Endothelial cell (in vitro differentiated cells): ENCODE measurements around the gene PDK2. TPM values are rescaled to one million over a fixed set of nuclear protein-coding genes. Genes with fewer than 3 reads are reported as not detected.
A peak's percentile ranks its signal among the peaks of the same experiment; 100 is the strongest.

Experiments used
- DNase-seq: peaks from one replicate; pipeline ENCODE4 v3.0.0; 2021; ENCODE audit warnings: low spot score
- H3K27ac Mint-ChIP-seq: one replicate; pipeline ENCODE4 v1.8.0; 2021; ENCODE audit warnings: mixed read lengths, inconsistent platforms; ENCODE audit not compliant: unreplicated experiment
- H3K27me3 Mint-ChIP-seq: one replicate; pipeline ENCODE4 v1.8.0; 2021; ENCODE audit warnings: mild to moderate bottlenecking, moderate library complexity, mixed read lengths, inconsistent platforms; ENCODE audit not compliant: unreplicated experiment
- H3K36me3 Mint-ChIP-seq: one replicate; pipeline ENCODE4 v1.8.0; 2021; ENCODE audit warnings: mild to moderate bottlenecking, low read depth, mixed read lengths, inconsistent platforms; ENCODE audit not compliant: unreplicated experiment
- H3K4me1 Mint-ChIP-seq: one replicate; pipeline ENCODE4 v1.8.0; 2021; ENCODE audit warnings: mild to moderate bottlenecking, mixed read lengths, inconsistent platforms; ENCODE audit not compliant: unreplicated experiment
- H3K4me3 Mint-ChIP-seq: one replicate; pipeline ENCODE4 v1.8.0; 2021; ENCODE audit warnings: mild to moderate bottlenecking, mixed read lengths, inconsistent platforms; ENCODE audit not compliant: unreplicated experiment
- H3K9me3 Mint-ChIP-seq: one replicate; pipeline ENCODE4 v1.8.0; 2021; ENCODE audit warnings: mixed read lengths, inconsistent platforms; ENCODE audit not compliant: unreplicated experiment
- total RNA-seq: library from RNA; stranded (reverse); fragmentation: NEBNext Ultra II Directional; extraction: Animal tissue kit (Norgen Biotek cat#: 25700); gene quantifications from one replicate; pipeline ENCODE4 v1.2.1, GENCODE V29; 2021; ENCODE audit not compliant: unreplicated experiment
- TF ChIP-seq, protein P1 (sequence below): fragments of 200-600 bp; sonication (generic); IDR thresholded peaks from one replicate; pipeline ENCODE4 v1.5.0; 2021; ENCODE audit warnings: antibody characterized with exemption; ENCODE audit not compliant: unreplicated experiment

The PDK2 gene
- total RNA-seq, 1 donor from 2014 or later: 37.1 TPM

DNA sequence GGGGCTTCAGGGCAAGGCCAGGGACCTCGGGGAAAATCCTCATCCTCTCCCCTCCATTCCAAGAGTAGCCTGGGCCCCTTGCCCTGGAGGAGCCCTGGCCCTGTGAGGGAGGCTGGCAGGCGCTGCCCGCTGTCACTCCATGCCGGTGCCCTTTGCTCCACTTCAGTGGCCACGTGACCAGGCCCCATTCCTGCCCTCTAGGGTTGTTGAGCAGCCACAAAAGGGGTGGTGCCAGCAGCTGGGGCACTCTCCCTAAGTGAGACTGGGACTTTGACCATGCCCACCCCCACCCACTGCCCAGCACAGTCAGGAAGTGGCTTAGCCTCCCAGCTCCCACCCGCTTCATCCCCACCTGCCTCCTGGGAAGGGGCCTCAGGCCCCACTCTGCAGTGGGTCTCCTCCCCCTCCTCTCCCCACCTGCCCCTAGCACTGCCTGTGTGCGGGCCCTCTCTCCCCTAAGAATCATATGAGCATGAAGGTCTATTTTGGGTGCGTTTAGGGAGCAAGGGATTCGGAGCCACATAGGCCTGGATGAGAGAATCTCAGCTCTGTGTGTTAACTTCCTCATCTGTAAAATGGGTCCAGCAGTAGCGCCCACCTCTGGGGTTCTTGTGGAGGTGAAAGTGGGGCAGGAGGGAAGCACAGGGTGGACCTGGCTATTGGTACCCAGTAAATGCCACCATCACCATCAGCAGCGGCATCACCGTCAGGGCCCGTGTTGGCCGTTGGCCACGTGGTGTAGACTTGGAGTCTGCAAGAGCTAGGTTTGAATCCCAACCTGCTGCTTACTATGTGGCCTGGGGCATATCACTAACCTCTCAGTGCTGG lies 7.2 kb downstream of the PDK2 start:
- peaks cover 35% of the 10 kb centered on the region for H3K36me3 Mint-ChIP-seq
- no peak overlapping the region for H3K4me3 Mint-ChIP-seq
- H3K9me3 Mint-ChIP-seq: no peaks in the 10 kb centered on the region
- H3K27ac Mint-ChIP-seq: no peak overlapping the region
- no peak for DNase-seq
- TF ChIP-seq, protein P1, sequence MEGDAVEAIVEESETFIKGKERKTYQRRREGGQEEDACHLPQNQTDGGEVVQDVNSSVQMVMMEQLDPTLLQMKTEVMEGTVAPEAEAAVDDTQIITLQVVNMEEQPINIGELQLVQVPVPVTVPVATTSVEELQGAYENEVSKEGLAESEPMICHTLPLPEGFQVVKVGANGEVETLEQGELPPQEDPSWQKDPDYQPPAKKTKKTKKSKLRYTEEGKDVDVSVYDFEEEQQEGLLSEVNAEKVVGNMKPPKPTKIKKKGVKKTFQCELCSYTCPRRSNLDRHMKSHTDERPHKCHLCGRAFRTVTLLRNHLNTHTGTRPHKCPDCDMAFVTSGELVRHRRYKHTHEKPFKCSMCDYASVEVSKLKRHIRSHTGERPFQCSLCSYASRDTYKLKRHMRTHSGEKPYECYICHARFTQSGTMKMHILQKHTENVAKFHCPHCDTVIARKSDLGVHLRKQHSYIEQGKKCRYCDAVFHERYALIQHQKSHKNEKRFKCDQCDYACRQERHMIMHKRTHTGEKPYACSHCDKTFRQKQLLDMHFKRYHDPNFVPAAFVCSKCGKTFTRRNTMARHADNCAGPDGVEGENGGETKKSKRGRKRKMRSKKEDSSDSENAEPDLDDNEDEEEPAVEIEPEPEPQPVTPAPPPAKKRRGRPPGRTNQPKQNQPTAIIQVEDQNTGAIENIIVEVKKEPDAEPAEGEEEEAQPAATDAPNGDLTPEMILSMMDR: no peak
- no peaks in the 10 kb centered on the region for H3K4me1 Mint-ChIP-seq
- H3K27me3 Mint-ChIP-seq: peaks cover 6% of the 10 kb centered on the region

DNA sequence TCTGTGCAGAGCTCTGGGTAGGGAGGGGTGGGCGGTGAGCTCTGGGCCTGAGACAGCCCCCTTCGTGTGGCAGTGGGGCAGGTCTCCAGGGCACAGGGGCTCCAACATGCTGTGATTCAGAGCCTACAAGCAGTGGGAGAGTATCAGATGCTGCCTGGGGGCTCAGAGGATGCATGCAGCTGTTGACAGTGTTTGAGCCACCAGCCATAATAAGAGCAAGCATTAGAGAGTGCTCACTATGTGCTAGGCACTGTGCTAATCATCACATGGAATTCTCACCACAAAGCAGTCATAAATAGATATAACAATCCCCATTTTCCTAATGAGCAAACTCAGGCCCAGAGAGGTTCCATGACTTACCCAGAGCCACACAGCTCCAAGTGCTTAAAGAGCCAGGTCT lies 8.1 kb downstream of the PDK2 start:
- Mint-ChIP-seq H3K4me3 (no peak overlapping the region), H3K27ac (no peak overlapping the region), H3K9me3 (no peaks in the 10 kb centered on the region), H3K36me3 (peaks cover 33% of the 10 kb centered on the region), H3K4me1 (no peaks in the 10 kb centered on the region), H3K27me3 (peaks cover 6% of the 10 kb centered on the region)
- DNase-seq: no peak
- TF ChIP-seq, protein P1: no peak

DNA sequence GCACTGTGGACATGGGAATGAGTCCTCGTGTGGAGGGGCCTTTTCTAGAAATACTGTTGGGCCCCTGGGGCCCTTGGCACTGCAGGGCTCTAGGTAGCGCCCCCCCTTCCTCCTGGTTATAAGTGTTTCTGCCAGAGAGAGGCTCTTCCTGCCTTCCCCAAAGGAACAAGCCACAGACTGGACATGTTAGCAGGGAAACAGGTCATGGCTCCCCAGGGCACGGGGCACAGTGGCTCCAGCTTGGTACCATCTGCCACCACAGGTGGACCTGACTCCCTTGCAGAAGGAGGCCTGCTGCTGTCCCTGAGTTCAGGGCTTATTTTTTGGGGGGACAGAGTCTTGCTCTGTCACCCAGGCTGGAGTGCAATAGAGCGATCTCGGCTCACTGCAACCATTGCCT lies 8.8 kb downstream of the PDK2 start:
- Mint-ChIP-seq H3K4me3 (no peak overlapping the region), H3K4me1 (no peaks in the 10 kb centered on the region), H3K36me3 (peaks cover 32% of the 10 kb centered on the region), H3K27me3 (peaks cover 4% of the 10 kb centered on the region), H3K27ac (no peak overlapping the region), H3K9me3 (no peaks in the 10 kb centered on the region)
- no peak for DNase-seq
- TF ChIP-seq, protein P1: no peak

DNA sequence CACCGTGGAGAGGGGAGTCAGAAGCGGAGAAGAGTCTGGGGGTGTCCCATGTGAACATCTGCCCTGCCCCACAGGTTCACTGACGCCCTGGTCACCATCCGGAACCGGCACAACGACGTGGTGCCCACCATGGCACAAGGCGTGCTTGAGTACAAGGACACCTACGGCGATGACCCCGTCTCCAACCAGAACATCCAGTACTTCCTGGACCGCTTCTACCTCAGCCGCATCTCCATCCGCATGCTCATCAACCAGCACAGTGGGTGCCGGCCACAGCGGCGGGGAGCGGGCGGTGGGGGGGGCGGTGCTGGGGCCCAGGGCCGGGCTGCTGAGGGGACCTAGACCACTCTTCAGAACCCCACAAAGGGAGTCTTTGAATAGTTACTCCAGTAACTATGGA lies 10.7 kb downstream of the PDK2 start:
- no peak overlapping the region for H3K27ac Mint-ChIP-seq
- TF ChIP-seq, protein P1: no peak
- H3K4me3 Mint-ChIP-seq: no peak overlapping the region
- no peaks in the 10 kb centered on the region for H3K4me1 Mint-ChIP-seq
- peaks cover 20% of the 10 kb centered on the region for H3K36me3 Mint-ChIP-seq
- H3K9me3 Mint-ChIP-seq: no peaks in the 10 kb centered on the region
- no peak for DNase-seq
- H3K27me3 Mint-ChIP-seq: peaks cover 4% of the 10 kb centered on the region

DNA sequence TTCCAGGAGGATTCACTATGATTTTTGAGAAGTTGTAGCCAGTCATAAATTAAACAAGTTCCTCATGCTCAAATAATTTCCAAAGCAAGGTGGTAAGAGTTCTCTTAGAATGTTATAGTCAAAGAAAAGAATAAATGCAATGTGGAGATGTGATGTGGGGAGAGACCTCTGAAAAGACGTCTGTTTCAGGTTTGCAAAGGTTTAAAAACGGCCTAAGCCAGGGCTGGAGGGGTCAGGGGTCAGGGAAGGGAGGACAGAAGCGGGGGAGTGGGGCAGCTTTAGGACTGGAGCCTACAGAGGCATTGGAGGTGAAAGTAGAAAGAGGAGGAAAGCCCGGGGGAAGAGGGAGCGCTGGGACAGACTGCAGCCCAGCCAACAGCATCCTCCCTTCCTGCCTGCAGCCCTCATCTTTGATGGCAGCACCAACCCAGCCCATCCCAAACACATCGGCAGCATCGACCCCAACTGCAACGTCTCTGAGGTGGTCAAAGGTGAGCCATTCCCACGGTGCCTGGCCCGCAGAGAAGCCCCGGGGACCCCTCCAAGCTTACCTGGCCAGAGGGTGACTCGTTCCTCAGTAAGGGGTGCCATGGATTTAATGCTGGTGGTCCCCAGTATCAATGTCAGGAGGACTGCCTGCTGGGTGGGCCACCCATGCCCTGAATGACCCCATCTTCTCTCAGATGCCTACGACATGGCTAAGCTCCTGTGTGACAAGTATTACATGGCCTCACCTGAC lies 11.4 kb downstream of the PDK2 start:
- Mint-ChIP-seq H3K4me1 (no peaks in the 10 kb centered on the region), H3K27ac (no peak overlapping the region)

More for the DNA sequence above, 11.4 kb downstream of the PDK2 start:
- TF ChIP-seq, protein P1: no peak
- Mint-ChIP-seq H3K4me3 (peak overlapping the region; percentile 60), H3K36me3 (peaks cover 20% of the 10 kb centered on the region), H3K9me3 (no peaks in the 10 kb centered on the region), H3K27me3 (peaks cover 7% of the 10 kb centered on the region)
- DNase-seq: no peak
